Stimulated activated naive CD8-positive, alpha-beta T cell treated with anti-CD3 and anti-CD28 coated beads, Interleukin-15, Interleukin-2, amounts not matched to agents 100 ng/mL and 50 ng/mL, for 24 hours (primary cell): ENCODE data around the gene OSBPL8.
A peak's percentile ranks its signal among the peaks of the same experiment; 100 is the strongest.

ENCODE experiments used
- H3K27ac Mint-ChIP-seq: one replicate; pipeline ENCODE4 v1.8.0; 2021; ENCODE audit warnings: mild to moderate bottlenecking, mixed read lengths
- H3K27me3 Mint-ChIP-seq: one replicate; pipeline ENCODE4 v1.8.0; 2021; ENCODE audit warnings: mixed read lengths
- H3K36me3 Mint-ChIP-seq: one replicate; pipeline ENCODE4 v1.8.0; 2021; ENCODE audit warnings: low read depth, mixed read lengths
- H3K4me1 Mint-ChIP-seq: one replicate; pipeline ENCODE4 v1.8.0; 2021; ENCODE audit warnings: low read depth, mixed read lengths
- H3K4me3 Mint-ChIP-seq: one replicate; pipeline ENCODE4 v1.8.0; 2021; ENCODE audit warnings: mild to moderate bottlenecking, mixed read lengths
- H3K9me3 Mint-ChIP-seq: one replicate; pipeline ENCODE4 v1.8.0; 2021; ENCODE audit warnings: mixed read lengths

Gene OSBPL8

DNA sequence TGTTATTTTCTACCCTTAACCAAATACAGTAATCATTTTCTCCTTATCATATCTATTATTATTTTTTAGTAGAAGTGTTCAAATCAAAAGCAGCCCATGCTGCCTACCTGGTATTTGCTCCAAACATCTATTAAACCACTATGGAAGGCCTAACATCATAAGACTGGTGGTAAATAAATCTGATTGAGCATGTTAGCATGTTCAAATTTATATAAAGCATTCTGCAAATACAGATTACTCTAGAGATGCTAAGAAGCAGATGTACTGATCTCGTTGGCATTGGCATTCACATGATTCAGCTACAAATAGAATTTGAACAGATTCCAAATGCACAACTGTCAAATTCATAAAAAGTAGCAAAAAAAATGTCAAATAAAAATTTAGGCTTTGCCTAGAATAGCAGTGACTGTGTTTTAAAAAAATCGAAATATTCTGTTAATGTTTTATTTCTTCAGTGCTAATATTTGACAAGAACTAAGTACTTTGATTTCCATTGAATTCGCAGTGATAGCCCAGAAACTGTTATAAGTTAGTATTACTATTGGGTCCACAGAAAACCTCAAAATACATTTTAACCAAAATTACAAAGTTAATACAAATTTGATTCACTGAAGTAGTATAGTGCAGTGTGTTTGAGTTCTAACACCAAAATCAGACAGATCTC, 9.4 kb upstream of the OSBPL8 start:
- no peaks in the 10 kb centered on the region for H3K27me3 Mint-ChIP-seq
- H3K4me1 Mint-ChIP-seq: peaks cover 7% of the 10 kb centered on the region
- H3K36me3 Mint-ChIP-seq: no peaks in the 10 kb centered on the region
- H3K9me3 Mint-ChIP-seq: peaks cover under 1% of the 10 kb centered on the region
- no peak overlapping the region for H3K4me3 Mint-ChIP-seq
- no peak overlapping the region for H3K27ac Mint-ChIP-seq

DNA sequence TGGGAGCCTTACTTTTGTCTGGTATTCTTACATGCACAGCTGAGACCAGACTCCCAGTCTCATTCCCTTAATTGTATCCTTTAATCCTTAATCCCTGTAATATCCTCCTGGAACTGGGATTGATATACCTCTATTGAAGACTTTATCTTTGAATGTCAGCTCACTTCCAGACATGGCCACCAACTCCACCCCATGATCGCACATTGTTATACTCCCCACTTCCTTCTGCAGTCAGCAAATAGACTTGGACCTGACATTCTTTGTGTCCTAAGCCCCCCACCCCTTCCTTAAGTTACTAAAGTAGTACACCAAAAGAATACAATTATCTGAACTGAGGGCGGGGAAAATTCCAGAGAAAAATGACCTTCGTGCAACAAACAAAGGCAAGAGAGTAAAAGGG, 8.6 kb upstream of the OSBPL8 start:
- Mint-ChIP-seq H3K27ac (no peak overlapping the region), H3K4me3 (no peak overlapping the region)

GRCh38 chr12:76563061-76563460, 3.5 kb upstream of the OSBPL8 start:
- Mint-ChIP-seq H3K4me1 (peaks cover 12% of the 10 kb centered on the region), H3K4me3 (no peak overlapping the region), H3K27ac (no peak overlapping the region), H3K36me3 (no peaks in the 10 kb centered on the region), H3K9me3 (no peaks in the 10 kb centered on the region), H3K27me3 (no peaks in the 10 kb centered on the region)

More for the DNA sequence above, 8.6 kb upstream of the OSBPL8 start:
- no peaks in the 10 kb centered on the region for H3K27me3 Mint-ChIP-seq
- peaks cover 7% of the 10 kb centered on the region for H3K4me1 Mint-ChIP-seq
- H3K9me3 Mint-ChIP-seq: no peaks in the 10 kb centered on the region
- no peaks in the 10 kb centered on the region for H3K36me3 Mint-ChIP-seq

DNA sequence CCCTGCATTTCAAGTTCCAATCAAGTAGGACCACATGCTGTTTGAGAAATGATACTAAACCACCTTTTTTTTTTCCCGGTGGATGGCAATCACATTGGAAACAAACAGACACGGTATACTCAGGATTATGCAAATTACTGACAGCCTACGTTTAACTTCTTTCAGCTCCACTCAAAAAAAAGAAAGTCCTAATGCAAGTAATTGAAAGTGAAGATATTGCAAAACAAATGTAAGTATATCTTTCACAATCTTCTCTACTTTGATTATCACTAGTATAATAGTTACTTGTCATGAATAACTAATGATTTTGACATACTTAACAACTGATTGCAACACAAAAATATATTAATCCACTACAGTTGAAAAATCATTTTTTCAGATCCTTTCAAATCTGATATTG, 2.6 kb upstream of the OSBPL8 start:
- Mint-ChIP-seq H3K36me3 (no peaks in the 10 kb centered on the region), H3K4me1 (peaks cover 18% of the 10 kb centered on the region), H3K9me3 (no peaks in the 10 kb centered on the region), H3K27me3 (no peaks in the 10 kb centered on the region), H3K27ac (no peak overlapping the region), H3K4me3 (no peak overlapping the region)

- Mint-ChIP-seq H3K36me3 (peaks cover 13% of the 10 kb centered on the region), H3K4me1 (peaks cover 38% of the 10 kb centered on the region), H3K27ac (peak overlapping the region; percentile 89), H3K27me3 (no peaks in the 10 kb centered on the region), H3K9me3 (no peaks in the 10 kb centered on the region), H3K4me3 (peak overlapping the region; percentile 97)
Measured at GRCh38 chr12:76560086-76560491, 518 bp upstream of the OSBPL8 start.

DNA sequence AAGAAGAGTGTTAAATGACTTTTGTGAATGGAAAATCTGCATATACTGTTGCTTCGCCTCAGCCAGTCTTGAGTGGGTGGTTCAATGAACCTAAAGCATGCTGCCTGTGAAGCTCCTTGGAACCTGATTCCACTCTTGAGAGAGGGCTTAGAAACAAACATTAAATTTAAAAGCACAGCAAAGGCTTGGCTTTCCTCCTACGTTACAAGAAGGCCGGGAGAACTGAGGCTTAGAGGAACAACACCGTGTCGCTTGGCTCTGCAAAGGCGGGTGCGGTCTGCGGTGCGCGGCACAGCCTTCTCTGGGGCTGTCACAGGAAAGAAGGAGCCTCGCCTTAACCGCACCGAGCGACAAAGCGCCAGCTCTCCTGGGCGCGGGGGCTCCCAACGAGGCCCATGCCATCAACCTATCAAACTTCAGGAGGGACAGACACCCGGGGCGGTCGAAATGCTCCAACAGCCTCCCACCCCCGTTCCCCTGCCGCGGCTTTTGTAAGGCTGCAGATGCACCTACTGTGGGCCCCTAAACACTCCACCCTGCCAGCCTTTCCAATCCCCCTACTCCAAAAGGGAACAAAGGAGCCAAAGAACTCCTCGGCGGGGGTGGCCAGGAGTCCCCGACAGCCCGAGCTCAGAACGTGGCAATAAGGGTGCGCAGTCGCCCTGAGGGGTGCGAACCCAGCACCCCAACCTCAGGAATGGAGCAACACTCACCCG, 729 bp downstream of the OSBPL8 start:
- Mint-ChIP-seq H3K27me3 (no peaks in the 10 kb centered on the region), H3K36me3 (peaks cover 13% of the 10 kb centered on the region), H3K4me3 (peak overlapping the region; percentile 97), H3K4me1 (peaks cover 50% of the 10 kb centered on the region), H3K9me3 (no peaks in the 10 kb centered on the region), H3K27ac (peak overlapping the region; percentile 98)

- H3K27ac Mint-ChIP-seq: peak overlapping the region; percentile 52
- H3K36me3 Mint-ChIP-seq: peaks cover 17% of the 10 kb centered on the region
- peak overlapping the region; percentile 2 for H3K4me3 Mint-ChIP-seq
- H3K4me1 Mint-ChIP-seq: peaks cover 67% of the 10 kb centered on the region
- no peaks in the 10 kb centered on the region for H3K27me3 Mint-ChIP-seq
- H3K9me3 Mint-ChIP-seq: no peaks in the 10 kb centered on the region
Measured at GRCh38 chr12:76556368-76556767, 3.2 kb downstream of the OSBPL8 start.

DNA sequence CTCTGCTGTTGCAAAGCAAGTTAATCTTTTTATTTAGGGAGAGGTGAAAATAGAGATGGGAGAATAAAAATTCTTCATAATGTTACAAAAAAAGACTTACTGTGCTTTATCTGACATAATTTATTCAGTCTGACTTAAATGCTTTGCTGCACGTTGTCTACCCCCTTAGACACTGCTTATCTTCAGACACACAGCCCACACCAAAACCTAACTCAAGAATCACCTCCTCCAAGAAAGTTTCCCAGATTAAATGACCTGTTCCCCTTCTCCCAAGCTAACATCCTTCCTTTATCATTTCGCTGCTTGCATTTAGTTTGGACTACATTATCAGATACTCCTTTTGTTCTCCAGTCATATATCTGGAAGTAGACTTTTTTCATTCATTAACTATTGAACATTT, 3.8 kb downstream of the OSBPL8 start:
- H3K4me1 Mint-ChIP-seq: peaks cover 72% of the 10 kb centered on the region

GRCh38 chr12:76555231-76555767, 4.3 kb downstream of the OSBPL8 start:
- Mint-ChIP-seq H3K4me1 (peaks cover 74% of the 10 kb centered on the region), H3K36me3 (peaks cover 17% of the 10 kb centered on the region), H3K27ac (no peak overlapping the region)

More for the DNA sequence above, 3.8 kb downstream of the OSBPL8 start:
- no peak overlapping the region for H3K27ac Mint-ChIP-seq
- H3K27me3 Mint-ChIP-seq: no peaks in the 10 kb centered on the region
- H3K4me3 Mint-ChIP-seq: peak overlapping the region; percentile 2
- H3K36me3 Mint-ChIP-seq: peaks cover 17% of the 10 kb centered on the region
- no peaks in the 10 kb centered on the region for H3K9me3 Mint-ChIP-seq

DNA sequence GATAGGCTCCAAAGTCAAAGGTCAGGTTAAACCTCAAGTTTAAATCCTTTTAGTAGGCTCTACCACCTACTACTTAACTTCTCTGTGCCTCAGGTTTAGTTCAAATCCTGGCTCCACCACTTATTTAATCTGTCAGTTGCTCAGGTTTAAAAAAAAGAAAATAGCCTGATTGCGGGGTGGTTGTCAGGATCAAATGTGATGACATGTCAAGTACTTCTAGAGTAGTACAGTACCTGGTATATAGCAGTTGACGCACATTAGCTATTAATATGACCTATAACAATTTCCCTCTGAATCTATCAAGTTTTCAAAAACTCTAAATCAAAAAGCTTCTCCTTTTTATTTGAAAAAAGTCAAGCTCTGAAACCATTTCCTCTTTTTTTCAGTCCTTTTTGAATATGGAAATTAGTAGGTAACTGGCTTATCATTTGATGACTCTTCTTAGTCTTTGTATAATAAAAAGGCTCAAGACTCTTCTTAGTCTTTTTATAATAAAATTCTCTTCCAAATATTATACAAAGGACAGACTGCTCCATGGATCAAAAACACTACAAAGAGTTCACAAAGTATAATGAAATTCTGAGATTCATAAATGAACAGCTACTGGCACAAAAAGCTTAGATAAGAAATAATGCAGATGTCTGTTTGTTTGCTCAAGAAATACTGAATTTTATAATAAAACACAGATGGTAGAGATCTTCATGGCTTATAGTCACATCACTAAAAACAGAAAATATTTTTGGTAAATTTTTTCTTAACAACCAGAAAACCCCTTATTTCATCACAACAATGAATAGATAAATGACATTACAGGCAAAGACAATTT, 5.0 kb downstream of the OSBPL8 start:
- Mint-ChIP-seq H3K36me3 (peaks cover 20% of the 10 kb centered on the region), H3K4me3 (no peak overlapping the region), H3K9me3 (no peaks in the 10 kb centered on the region), H3K4me1 (peaks cover 75% of the 10 kb centered on the region), H3K27me3 (no peaks in the 10 kb centered on the region), H3K27ac (no peak overlapping the region)

More at GRCh38 chr12:76555231-76555767, 4.3 kb downstream of the OSBPL8 start:
- H3K9me3 Mint-ChIP-seq: no peaks in the 10 kb centered on the region
- H3K27me3 Mint-ChIP-seq: no peaks in the 10 kb centered on the region
- no peak overlapping the region for H3K4me3 Mint-ChIP-seq

GRCh38 chr12:76552343-76552938, 7.1 kb downstream of the OSBPL8 start:
- Mint-ChIP-seq H3K4me3 (no peak overlapping the region), H3K4me1 (peaks cover 89% of the 10 kb centered on the region), H3K36me3 (peaks cover 22% of the 10 kb centered on the region)

GRCh38 chr12:76551482-76551888, 8.1 kb downstream of the OSBPL8 start:
- peaks cover 91% of the 10 kb centered on the region for H3K4me1 Mint-ChIP-seq
- H3K27me3 Mint-ChIP-seq: no peaks in the 10 kb centered on the region
- no peak overlapping the region for H3K27ac Mint-ChIP-seq
- peaks cover 20% of the 10 kb centered on the region for H3K36me3 Mint-ChIP-seq
- no peak overlapping the region for H3K4me3 Mint-ChIP-seq
- H3K9me3 Mint-ChIP-seq: no peaks in the 10 kb centered on the region

More at GRCh38 chr12:76552343-76552938, 7.1 kb downstream of the OSBPL8 start:
- Mint-ChIP-seq H3K27ac (no peak overlapping the region), H3K27me3 (no peaks in the 10 kb centered on the region), H3K9me3 (no peaks in the 10 kb centered on the region)

- no peak overlapping the region for H3K4me3 Mint-ChIP-seq
- no peak overlapping the region for H3K27ac Mint-ChIP-seq
- peaks cover 87% of the 10 kb centered on the region for H3K4me1 Mint-ChIP-seq
- H3K36me3 Mint-ChIP-seq: peaks cover 9% of the 10 kb centered on the region
- no peaks in the 10 kb centered on the region for H3K27me3 Mint-ChIP-seq
- H3K9me3 Mint-ChIP-seq: no peaks in the 10 kb centered on the region
Measured at GRCh38 chr12:76549131-76549530, 10.4 kb downstream of the OSBPL8 start.

DNA sequence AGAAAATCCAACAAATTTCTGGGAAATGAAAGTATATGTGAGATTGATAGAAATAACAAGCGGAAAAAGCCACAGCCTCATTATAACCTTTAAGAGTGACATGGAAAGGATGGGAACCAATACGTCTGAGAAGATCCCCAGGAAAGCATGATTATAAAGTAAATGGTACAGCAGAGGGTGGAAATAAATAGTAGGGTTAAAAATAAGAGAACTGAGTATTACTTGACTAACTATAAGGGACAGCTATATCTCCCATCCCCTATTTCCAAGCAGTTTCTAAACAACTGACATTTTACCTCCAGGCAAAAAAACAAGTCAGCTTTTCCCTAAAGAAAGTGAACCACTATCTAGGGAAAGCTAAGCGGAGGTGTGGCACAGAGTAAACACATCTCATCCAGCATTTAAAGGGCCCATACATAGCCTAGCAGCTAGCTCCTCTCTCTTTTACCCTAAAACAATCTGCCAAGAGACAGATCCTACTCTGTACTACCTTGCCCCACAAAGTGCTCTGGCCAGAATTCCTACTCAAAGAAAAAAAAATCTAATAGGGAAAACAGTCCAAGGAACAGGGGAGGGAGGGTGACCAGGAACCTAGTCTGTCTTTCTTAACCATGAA, 11.2 kb downstream of the OSBPL8 start:
- Mint-ChIP-seq H3K4me3 (no peak overlapping the region), H3K36me3 (peaks cover 12% of the 10 kb centered on the region), H3K9me3 (no peaks in the 10 kb centered on the region), H3K27ac (no peak overlapping the region), H3K27me3 (no peaks in the 10 kb centered on the region), H3K4me1 (peaks cover 90% of the 10 kb centered on the region)
